Glomerular endothelial cell (primary cell): ENCODE data around the gene ATMIN. TPM values are rescaled to one million over a fixed set of nuclear protein-coding genes. Genes with fewer than 3 reads are reported as not detected.

Experiments used
- DNase-seq: peaks from one replicate; pipeline ENCODE4 v3.0.0-alpha.2; 2011; ENCODE audit warnings: low read depth, low spot score; ENCODE audit errors: extremely low read depth
- total RNA-seq: library from RNA; depleted of rRNA; stranded (reverse); fragments of >200 nt; gene quantifications from 2 replicates; pipeline ENCODE4 v1.2.3, GENCODE V29; 2015

ATMIN gene
- 29.6 and 30.3 TPM in 2 replicates for total RNA-seq

- DNase-seq, result no peak
Observed at GRCh38 chr16:81035398-81035974, at the start of gene ATMIN. ATMIN (plus strand) TSS chr16:81035842; CDS start chr16:81035871, 29 bp downstream.

- no peak for DNase-seq
Observed at GRCh38 chr16:80986557-80986956, 49.1 kb upstream of the ATMIN start.

GRCh38 chr16:80988756-80989155 is 46.9 kb upstream of the ATMIN start:
- DNase-seq, result no peak

- no peak for DNase-seq
Observed at GRCh38 chr16:80989801-80990200, 45.8 kb upstream of the ATMIN start.

GRCh38 chr16:80990577-80990976 is 45.1 kb upstream of the ATMIN start:
- DNase-seq, result no peak

GRCh38 chr16:80990978-80991377 is 44.7 kb upstream of the ATMIN start:
- no peak for DNase-seq

GRCh38 chr16:80991792-80992430 is 43.7 kb upstream of the ATMIN start:
- no peak for DNase-seq

- DNase-seq, result no peak
Observed at GRCh38 chr16:80992676-80993293, 42.9 kb upstream of the ATMIN start.

- DNase-seq, result peak; percentile 78
Observed at GRCh38 chr16:80993307-80993706, 42.3 kb upstream of the ATMIN start.

- no peak for DNase-seq
Observed at GRCh38 chr16:80993834-80994233, 41.8 kb upstream of the ATMIN start.

GRCh38 chr16:80994451-80994850 is 41.2 kb upstream of the ATMIN start:
- no peak for DNase-seq

GRCh38 chr16:80996688-80997138 is 38.9 kb upstream of the ATMIN start:
- no peak for DNase-seq

- no peak for DNase-seq
Observed at GRCh38 chr16:80997139-80997798, 38.4 kb upstream of the ATMIN start.

GRCh38 chr16:80997964-80998620 is 37.5 kb upstream of the ATMIN start:
- no peak for DNase-seq

GRCh38 chr16:81000873-81001272 is 34.8 kb upstream of the ATMIN start:
- DNase-seq, result no peak

- DNase-seq, result no peak
Observed at GRCh38 chr16:81001330-81001729, 34.3 kb upstream of the ATMIN start.

GRCh38 chr16:81003064-81003463 is 32.6 kb upstream of the ATMIN start:
- no peak for DNase-seq

- no peak for DNase-seq
Observed at GRCh38 chr16:81003610-81004460, 31.8 kb upstream of the ATMIN start.

GRCh38 chr16:81004646-81005353 is 30.8 kb upstream of the ATMIN start:
- no peak for DNase-seq
